WTC11 (cell line): ENCODE data around the gene WDR64.

Source experiments
- NR2C2 ChIP-seq: sonication (generic); formaldehyde crosslinking; IDR thresholded peaks from 2 replicates; pipeline ENCODE4 v1.8.0; 2022; ENCODE audit warnings: mild to moderate bottlenecking, missing genetic modification reagents
- ZNF317 ChIP-seq: sonication (generic); formaldehyde crosslinking; IDR thresholded peaks from 2 replicates; pipeline ENCODE4 v1.8.1; 2023; ENCODE audit warnings: low read depth, mild to moderate bottlenecking, moderate library complexity, missing genetic modification reagents, borderline replicate concordance
- TF ChIP-seq, protein P1 (sequence below): sonication (generic); formaldehyde crosslinking; IDR thresholded peaks from 2 replicates; pipeline ENCODE4 v1.8.0; 2023; ENCODE audit warnings: mild to moderate bottlenecking, missing genetic modification reagents
- TF ChIP-seq, protein P2 (sequence below): fragments of 200-600 bp; IDR thresholded peaks from 2 replicates; pipeline ENCODE4 v1.8.0; 2022; ENCODE audit warnings: antibody characterized with exemption
- TF ChIP-seq, protein P3 (sequence below): sonication (generic); formaldehyde crosslinking; IDR thresholded peaks from 2 replicates; pipeline ENCODE4 v1.8.0; 2022; ENCODE audit warnings: mild to moderate bottlenecking, missing genetic modification reagents
- TF ChIP-seq, protein P4 (sequence below): sonication (generic); formaldehyde crosslinking; IDR thresholded peaks from 2 replicates; pipeline ENCODE4 v1.8.0; 2023; ENCODE audit warnings: missing genetic modification reagents, mild to moderate bottlenecking, borderline replicate concordance

DNA sequence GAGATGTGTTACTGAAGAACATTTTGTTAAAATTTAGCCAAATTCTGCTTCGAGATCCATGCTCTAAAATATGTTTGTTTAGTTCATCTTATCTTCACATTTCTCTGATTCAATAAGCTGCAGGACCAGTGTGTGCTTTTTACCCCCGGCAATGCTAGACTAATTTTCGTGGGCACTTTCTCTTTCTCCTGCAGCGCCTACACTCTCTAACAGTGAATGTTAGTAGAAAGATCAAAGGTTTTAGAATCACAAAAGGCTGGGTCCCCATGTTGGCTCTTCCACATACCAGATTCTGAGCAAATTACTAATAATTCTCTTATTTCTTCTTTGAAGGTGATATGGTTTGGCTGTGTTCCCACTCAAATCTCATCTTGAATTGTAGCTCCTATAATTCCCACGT, 20.4 kb upstream of the WDR64 start:
- TF ChIP-seq, protein P1, sequence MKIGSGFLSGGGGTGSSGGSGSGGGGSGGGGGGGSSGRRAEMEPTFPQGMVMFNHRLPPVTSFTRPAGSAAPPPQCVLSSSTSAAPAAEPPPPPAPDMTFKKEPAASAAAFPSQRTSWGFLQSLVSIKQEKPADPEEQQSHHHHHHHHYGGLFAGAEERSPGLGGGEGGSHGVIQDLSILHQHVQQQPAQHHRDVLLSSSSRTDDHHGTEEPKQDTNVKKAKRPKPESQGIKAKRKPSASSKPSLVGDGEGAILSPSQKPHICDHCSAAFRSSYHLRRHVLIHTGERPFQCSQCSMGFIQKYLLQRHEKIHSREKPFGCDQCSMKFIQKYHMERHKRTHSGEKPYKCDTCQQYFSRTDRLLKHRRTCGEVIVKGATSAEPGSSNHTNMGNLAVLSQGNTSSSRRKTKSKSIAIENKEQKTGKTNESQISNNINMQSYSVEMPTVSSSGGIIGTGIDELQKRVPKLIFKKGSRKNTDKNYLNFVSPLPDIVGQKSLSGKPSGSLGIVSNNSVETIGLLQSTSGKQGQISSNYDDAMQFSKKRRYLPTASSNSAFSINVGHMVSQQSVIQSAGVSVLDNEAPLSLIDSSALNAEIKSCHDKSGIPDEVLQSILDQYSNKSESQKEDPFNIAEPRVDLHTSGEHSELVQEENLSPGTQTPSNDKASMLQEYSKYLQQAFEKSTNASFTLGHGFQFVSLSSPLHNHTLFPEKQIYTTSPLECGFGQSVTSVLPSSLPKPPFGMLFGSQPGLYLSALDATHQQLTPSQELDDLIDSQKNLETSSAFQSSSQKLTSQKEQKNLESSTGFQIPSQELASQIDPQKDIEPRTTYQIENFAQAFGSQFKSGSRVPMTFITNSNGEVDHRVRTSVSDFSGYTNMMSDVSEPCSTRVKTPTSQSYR (CRISPR knock-in tag), result no peak
- TF ChIP-seq, protein P2, sequence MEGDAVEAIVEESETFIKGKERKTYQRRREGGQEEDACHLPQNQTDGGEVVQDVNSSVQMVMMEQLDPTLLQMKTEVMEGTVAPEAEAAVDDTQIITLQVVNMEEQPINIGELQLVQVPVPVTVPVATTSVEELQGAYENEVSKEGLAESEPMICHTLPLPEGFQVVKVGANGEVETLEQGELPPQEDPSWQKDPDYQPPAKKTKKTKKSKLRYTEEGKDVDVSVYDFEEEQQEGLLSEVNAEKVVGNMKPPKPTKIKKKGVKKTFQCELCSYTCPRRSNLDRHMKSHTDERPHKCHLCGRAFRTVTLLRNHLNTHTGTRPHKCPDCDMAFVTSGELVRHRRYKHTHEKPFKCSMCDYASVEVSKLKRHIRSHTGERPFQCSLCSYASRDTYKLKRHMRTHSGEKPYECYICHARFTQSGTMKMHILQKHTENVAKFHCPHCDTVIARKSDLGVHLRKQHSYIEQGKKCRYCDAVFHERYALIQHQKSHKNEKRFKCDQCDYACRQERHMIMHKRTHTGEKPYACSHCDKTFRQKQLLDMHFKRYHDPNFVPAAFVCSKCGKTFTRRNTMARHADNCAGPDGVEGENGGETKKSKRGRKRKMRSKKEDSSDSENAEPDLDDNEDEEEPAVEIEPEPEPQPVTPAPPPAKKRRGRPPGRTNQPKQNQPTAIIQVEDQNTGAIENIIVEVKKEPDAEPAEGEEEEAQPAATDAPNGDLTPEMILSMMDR, result no peak
- TF ChIP-seq, protein P3, sequence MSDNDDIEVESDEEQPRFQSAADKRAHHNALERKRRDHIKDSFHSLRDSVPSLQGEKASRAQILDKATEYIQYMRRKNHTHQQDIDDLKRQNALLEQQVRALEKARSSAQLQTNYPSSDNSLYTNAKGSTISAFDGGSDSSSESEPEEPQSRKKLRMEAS, result no peak
- TF ChIP-seq NR2C2 (CRISPR knock-in tag), result no peak
- no peak for TF ChIP-seq ZNF317 (CRISPR knock-in tag)
- TF ChIP-seq, protein P4, sequence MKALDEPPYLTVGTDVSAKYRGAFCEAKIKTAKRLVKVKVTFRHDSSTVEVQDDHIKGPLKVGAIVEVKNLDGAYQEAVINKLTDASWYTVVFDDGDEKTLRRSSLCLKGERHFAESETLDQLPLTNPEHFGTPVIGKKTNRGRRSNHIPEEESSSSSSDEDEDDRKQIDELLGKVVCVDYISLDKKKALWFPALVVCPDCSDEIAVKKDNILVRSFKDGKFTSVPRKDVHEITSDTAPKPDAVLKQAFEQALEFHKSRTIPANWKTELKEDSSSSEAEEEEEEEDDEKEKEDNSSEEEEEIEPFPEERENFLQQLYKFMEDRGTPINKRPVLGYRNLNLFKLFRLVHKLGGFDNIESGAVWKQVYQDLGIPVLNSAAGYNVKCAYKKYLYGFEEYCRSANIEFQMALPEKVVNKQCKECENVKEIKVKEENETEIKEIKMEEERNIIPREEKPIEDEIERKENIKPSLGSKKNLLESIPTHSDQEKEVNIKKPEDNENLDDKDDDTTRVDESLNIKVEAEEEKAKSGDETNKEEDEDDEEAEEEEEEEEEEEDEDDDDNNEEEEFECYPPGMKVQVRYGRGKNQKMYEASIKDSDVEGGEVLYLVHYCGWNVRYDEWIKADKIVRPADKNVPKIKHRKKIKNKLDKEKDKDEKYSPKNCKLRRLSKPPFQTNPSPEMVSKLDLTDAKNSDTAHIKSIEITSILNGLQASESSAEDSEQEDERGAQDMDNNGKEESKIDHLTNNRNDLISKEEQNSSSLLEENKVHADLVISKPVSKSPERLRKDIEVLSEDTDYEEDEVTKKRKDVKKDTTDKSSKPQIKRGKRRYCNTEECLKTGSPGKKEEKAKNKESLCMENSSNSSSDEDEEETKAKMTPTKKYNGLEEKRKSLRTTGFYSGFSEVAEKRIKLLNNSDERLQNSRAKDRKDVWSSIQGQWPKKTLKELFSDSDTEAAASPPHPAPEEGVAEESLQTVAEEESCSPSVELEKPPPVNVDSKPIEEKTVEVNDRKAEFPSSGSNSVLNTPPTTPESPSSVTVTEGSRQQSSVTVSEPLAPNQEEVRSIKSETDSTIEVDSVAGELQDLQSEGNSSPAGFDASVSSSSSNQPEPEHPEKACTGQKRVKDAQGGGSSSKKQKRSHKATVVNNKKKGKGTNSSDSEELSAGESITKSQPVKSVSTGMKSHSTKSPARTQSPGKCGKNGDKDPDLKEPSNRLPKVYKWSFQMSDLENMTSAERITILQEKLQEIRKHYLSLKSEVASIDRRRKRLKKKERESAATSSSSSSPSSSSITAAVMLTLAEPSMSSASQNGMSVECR, result no peak
